ENCODE data around the gene SLC9A9.

Gene SLC9A9

DNA sequence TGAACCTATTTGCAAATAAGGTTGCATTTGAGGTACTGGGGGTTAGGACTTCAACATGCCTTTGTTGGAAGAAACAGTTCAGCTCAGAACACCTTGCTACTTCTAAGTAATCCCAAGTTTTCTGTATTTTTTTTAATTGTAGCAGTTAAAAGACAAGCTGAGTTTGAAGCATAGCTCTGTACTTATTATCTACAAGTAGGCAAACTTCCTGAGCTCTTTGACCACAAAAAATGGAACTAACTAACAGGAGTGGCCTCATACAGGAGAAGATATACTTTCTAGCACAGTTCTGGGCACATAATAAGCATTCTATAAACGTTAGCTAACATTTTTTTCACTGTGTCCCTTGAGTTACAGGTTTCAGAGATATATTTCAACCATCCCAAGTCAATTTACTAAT lies 569.5 kb downstream of the SLC9A9 start:
- FAIRE-seq (no peak), DNase-seq (ENCODE audit: insufficient read length, low spot score) (no peak)

DNA sequence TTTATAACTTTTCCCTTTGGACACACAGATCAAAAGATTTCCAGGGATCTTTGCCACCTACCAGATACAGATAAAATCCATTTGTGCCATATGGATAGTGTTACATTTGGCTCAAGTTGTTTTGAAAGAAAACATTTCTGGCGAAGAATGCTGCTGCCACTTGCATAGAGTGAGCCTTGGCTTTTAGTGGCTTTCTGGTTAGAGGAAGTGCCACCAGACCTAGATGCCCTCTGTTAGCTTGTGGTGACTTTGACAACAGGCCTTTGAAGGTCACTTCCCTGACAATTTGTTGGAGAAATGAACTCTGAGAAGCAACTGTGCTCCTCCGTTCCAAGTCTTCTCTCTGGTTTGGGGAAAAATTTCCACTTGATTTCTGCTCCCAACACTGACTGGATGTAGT lies 570.7 kb downstream of the SLC9A9 start:
- FAIRE-seq, result no peak

DNA sequence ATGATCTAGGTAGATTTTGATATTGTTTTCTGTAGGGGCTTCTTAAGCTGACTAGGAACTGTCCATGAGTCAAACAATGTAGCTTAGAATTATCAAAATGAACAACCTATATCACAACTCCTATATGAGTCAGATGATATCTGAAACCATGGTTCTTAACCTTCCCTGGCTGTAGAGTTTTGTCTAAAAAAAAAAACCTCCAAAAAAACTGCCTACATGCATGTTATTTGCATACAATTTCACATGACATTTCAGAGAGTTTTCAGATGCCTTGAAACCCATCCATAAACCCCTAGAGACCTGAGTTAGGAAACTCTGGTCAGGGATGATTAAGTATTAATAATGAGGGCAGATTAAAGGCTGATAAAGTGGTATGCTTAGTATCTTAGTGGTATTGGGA lies 571.7 kb downstream of the SLC9A9 start:
- DNase-seq (ENCODE audit: insufficient read length, low spot score) (no peak), FAIRE-seq (no peak)

More for the DNA sequence above, 570.7 kb downstream of the SLC9A9 start:
- no peak for DNase-seq (ENCODE audit: insufficient read length, low spot score)

GRCh38 chr3:143273975-143274690 lies 574.1 kb downstream of the SLC9A9 start:
- DNase-seq (ENCODE audit: insufficient read length, low spot score) (no peak), FAIRE-seq (no peak)

GRCh38 chr3:143271136-143271535 lies 577.1 kb downstream of the SLC9A9 start:
- no peak for FAIRE-seq
- DNase-seq (ENCODE audit: insufficient read length, low spot score), result no peak

DNA sequence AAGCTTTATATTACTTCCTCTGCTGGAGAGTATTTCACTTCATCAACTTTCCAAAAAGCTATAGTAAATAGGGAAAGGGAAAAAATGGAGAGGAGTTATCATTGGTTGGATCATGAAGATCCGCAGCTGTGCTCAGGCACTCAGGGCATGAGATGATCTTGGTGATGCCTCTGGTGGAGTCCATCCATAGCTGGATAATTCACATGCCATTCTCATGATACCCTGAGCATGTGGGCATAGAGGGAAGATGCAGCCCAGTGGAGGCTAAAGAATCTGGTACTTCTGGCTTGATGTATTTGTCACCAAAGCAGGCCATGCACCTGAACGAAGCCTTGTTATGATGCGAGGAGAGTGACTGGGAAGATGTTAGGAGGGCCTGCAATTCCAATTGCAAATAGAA lies 578.5 kb downstream of the SLC9A9 start:
- FAIRE-seq, result no peak
- no peak for DNase-seq (ENCODE audit: insufficient read length, low spot score)

DNA sequence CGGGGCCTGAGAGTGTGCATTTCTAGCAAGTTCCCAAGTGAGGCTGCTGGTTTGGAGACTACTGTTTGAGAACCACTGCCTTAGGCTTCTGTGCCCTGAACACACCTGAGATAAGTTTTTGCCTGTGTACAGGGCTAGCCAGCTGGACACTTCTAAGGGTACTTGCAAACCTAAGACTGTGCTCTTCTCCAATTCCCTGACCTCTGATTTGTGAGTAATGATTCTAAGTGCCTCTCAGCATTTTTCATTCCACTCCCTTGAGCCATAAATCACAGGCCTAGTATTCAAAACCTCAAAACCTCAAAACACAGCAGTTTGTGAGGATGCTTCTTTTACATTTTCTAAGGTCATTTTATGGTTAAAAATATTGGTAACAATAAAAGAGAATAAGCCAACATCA lies 580.3 kb downstream of the SLC9A9 start:
- DNase-seq (ENCODE audit: insufficient read length, low spot score), result peak; percentile 3
- FAIRE-seq, result no peak

GRCh38 chr3:143266927-143267326 lies 581.3 kb downstream of the SLC9A9 start:
- DNase-seq (ENCODE audit: insufficient read length, low spot score) (no peak), FAIRE-seq (no peak)

DNA sequence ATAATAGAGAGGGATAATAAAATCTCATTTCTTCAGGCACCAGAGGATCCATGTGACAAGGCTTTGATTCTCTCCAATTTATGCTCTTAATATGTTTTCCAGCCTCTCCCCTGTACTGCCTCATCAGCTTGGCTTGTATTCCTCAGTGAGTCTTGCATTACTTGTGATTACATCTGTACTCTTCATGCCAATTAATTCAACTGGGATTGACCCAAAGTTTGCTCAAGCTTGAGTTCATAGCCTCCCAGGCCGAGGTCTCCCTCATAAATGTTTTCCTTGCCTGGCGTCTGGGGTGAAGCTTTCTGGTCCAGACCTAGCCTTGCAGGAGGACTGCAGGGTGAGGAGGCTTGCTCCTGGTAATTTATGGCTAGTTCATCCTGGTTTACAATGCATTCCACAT lies 581.8 kb downstream of the SLC9A9 start:
- DNase-seq (ENCODE audit: insufficient read length, low spot score) (no peak), FAIRE-seq (no peak)

GRCh38 chr3:143265501-143266070 lies 582.7 kb downstream of the SLC9A9 start:
- no peak for FAIRE-seq
- DNase-seq (ENCODE audit: insufficient read length, low spot score), result no peak

GRCh38 chr3:143263852-143264513 lies 584.3 kb downstream of the SLC9A9 start:
- DNase-seq (ENCODE audit: insufficient read length, low spot score) (no peak), FAIRE-seq (no peak)

GRCh38 chr3:143261848-143262247 lies 586.4 kb downstream of the SLC9A9 start:
- FAIRE-seq, result no peak
- DNase-seq (ENCODE audit: insufficient read length, low spot score), result no peak

DNA sequence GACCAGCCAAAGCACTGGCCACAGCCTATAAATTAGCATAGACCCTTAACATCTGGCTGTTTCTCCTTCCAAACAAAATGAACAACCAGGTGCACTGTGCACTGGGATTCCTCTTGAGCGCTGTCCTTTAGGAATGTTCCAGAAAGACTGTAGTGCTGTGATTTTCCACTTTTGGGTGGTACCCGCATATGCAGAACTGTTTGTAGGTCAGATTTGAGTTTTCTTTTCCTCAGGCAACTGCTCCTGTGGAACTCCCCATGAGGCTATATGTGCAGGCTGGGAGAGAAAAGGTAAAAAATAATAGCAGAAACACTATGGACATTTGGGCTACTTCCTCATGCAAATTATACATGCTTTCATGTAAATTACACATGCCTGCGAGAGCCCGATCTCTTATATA lies 589.6 kb downstream of the SLC9A9 start:
- DNase-seq (ENCODE audit: insufficient read length, low spot score), result no peak
- FAIRE-seq, result no peak

DNA sequence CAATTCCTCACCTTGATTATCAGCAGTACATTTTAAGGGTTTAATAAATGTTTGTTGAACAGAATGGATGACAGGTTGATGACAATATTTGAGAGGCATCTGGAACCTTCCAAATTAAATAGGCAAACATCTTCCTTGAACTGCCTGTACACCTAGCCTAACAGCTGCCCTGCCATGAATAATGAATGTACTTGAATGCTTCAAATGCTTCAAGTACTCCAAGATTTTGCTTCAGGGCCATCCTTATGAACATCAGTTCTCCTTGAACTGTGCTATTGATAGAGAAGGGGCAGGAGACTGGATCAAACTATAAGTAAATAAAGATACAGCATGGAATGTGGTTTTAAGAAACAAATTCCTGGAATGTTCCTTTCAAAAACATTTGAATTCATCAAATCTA lies 591.9 kb downstream of the SLC9A9 start:
- DNase-seq (ENCODE audit: insufficient read length, low spot score) (no peak), FAIRE-seq (no peak)

DNA sequence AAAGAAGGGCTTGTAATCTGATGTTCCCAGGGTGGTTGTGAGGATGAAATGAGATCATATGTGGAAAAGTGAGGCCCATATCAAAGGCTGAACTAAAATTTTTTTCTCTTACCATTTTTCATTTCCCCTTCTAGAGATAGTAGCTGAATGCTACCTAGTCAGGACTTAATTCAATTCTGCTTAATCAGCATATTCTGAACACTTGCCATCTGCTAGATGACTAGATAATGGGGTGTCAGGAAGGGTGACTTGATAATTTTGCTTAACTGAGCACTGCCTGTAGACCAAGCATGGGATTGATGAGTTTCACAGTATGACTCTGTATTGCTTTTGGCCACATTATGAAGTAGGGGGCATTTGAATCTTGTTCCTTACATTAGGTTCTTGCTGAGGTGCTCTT lies 592.5 kb downstream of the SLC9A9 start:
- FAIRE-seq (no peak), DNase-seq (ENCODE audit: insufficient read length, low spot score) (no peak)

DNA sequence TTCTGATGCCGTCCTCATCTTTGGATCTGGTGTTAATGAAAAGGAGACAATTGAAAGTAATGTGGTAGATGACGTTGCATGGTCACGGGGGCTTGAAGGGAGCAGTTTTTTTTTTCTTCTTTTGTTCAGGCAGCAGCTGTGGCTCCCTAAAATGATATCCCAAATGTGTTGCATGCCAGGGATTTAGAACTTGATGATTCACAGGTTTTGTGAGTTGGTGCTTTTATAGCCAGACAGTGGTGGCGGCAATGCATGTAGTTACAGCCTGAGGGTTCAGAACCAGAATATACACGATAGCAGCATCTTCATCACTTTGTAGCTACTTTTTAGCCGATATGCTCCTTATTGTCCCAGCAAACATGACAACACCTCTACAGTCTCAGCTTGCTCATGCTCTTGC lies 595.3 kb downstream of the SLC9A9 start:
- FAIRE-seq (no peak), DNase-seq (ENCODE audit: insufficient read length, low spot score) (no peak)

GRCh38 chr3:143249014-143249413 lies 599.3 kb downstream of the SLC9A9 start:
- FAIRE-seq, result no peak
- DNase-seq (ENCODE audit: insufficient read length, low spot score), result no peak

DNA sequence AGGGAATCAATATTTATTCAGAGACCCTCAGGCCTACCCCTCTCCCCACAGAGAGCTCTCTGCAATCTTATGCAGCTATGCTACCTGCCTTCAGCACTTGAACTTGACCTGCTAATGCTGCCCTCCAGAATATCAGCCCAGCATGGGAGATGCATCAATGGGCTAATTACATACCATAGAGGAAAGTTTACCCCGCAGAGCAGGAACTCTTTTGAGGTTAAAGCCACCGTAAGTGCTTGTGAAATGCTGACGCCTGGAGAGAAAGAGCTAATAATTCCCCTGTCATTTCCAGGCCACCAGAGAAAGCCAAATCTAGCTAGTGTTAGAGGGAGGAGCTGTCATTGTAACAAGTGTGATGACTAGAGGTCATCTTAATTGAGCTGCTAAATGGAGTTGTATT lies 601.2 kb downstream of the SLC9A9 start:
- FAIRE-seq (no peak), DNase-seq (ENCODE audit: insufficient read length, low spot score) (no peak)

DNA sequence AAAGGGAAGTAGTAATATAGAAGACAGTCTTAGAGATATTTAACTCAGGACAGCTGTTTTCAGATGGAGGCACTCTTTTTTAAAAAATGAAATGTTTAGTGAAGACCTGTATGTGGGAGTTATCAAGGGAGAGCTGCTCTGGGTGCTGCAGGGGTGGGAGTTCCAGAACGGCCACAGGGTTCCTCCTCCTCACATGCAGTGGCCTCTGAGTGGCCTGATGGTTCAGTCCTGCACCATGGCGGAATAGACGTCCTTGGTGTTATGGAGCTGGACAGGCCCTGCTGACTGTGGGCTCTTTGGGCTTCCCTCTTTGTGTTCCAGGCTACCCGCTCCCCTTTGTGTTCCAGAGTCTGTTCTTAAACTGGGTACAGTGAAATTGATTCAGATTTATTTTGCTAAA lies 602.6 kb downstream of the SLC9A9 start:
- DNase-seq (ENCODE audit: insufficient read length, low spot score) (no peak), FAIRE-seq (no peak)

GRCh38 chr3:143244516-143245063 lies 603.7 kb downstream of the SLC9A9 start:
- DNase-seq (ENCODE audit: insufficient read length, low spot score) (no peak), FAIRE-seq (no peak)

DNA sequence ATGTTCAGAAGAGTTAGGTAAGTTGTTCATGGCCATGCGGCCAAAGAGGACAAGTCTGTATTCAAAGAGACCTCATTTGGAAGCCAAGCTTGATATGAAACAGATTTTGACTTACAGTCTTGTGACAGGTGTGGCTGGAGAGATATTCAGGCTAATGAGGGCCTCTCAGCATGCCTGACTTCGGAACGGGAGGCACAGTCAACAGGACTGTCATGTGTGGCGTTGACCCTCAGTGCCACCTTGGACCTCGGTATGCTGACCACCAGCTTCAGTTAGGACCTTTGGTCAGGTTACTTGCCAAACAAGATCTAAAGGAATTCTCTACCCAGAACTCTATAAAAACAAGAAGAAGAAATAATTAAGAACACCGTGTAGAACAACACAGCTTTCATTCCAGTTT lies 604.6 kb downstream of the SLC9A9 start:
- DNase-seq (ENCODE audit: insufficient read length, low spot score) (no peak), FAIRE-seq (no peak)

GRCh38 chr3:143242691-143243090 lies 605.6 kb downstream of the SLC9A9 start:
- DNase-seq (ENCODE audit: insufficient read length, low spot score) (no peak), FAIRE-seq (no peak)

Data from HTR-8/SVneo (cell line).